ENCODE data around the gene ORM2. TPM values are rescaled to one million over a fixed set of nuclear protein-coding genes. Genes with fewer than 3 reads are reported as not detected.

ORM2 gene
- total RNA-seq, 1 experiment from 2014 or later = 46.0 TPM

DNA sequence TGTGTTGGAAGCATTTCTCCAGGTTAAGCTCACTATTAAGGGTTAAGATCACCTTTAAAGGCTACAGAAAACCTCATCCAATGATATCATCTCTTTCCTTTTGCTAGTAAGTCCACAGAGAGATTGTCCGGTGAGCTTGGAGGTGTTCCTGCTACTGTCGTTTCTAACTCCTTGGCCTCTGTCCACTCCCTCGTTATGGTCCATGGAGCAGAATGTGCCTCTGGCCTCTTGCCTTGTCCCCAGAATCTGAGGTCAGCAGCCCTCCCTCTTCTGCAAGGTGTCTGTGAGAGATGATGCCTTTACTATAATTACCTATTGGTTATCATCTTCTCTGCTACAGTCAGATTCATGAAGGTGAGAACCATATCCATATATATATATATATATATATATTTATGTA lies 15.0 kb downstream of the ORM2 start:
- Mint-ChIP-seq H3K4me3 (ENCODE audit: unreplicated experiment) (no peak overlapping the region), H3K36me3 (ENCODE audit: insufficient read depth, unreplicated experiment) (peaks cover 39% of the 10 kb centered on the region), H3K9me3 (ENCODE audit: unreplicated experiment) (no peaks in the 10 kb centered on the region), H3K27ac (ENCODE audit: unreplicated experiment) (no peak overlapping the region), H3K27me3 (ENCODE audit: insufficient read depth, unreplicated experiment) (no peaks in the 10 kb centered on the region), H3K4me1 (ENCODE audit: low read depth, unreplicated experiment) (peaks cover 12% of the 10 kb centered on the region)
- no peak for DNase-seq
- no peaks in the 10 kb centered on the region for H3K36me3 ChIP-seq (ENCODE audit: control insufficient read depth, insufficient read depth, low read length)
- H3K27me3 ChIP-seq (replicated peaks; ENCODE audit: control insufficient read depth, insufficient read depth, low read length) = no peaks in the 10 kb centered on the region
- no peak overlapping the region for H3K4me3 ChIP-seq (ENCODE audit: low read depth, low read length)
- H3K4me1 ChIP-seq = peaks cover 16% of the 10 kb centered on the region
- no peaks in the 10 kb centered on the region for H3K9me3 ChIP-seq
- intact Hi-C loops (cut with micrococcal nuclease; ENCODE audit: unreplicated experiment) = no loop called here
- CTCF ChIA-PET = no interaction called here
- BruUV-seq (replicated peaks) = no TSS peak
- TF ChIP-seq, protein P1, sequence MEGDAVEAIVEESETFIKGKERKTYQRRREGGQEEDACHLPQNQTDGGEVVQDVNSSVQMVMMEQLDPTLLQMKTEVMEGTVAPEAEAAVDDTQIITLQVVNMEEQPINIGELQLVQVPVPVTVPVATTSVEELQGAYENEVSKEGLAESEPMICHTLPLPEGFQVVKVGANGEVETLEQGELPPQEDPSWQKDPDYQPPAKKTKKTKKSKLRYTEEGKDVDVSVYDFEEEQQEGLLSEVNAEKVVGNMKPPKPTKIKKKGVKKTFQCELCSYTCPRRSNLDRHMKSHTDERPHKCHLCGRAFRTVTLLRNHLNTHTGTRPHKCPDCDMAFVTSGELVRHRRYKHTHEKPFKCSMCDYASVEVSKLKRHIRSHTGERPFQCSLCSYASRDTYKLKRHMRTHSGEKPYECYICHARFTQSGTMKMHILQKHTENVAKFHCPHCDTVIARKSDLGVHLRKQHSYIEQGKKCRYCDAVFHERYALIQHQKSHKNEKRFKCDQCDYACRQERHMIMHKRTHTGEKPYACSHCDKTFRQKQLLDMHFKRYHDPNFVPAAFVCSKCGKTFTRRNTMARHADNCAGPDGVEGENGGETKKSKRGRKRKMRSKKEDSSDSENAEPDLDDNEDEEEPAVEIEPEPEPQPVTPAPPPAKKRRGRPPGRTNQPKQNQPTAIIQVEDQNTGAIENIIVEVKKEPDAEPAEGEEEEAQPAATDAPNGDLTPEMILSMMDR (IDR thresholded peaks at IDR 0.05; ENCODE audit: insufficient read depth in 1 of 2, low read depth in 1 of 2, low read length in 1 of 2, severe bottlenecking in 1 of 2, unreplicated experiment in 1 of 2) = no peak
- POLR2A ChIA-PET = no interaction called here

DNA sequence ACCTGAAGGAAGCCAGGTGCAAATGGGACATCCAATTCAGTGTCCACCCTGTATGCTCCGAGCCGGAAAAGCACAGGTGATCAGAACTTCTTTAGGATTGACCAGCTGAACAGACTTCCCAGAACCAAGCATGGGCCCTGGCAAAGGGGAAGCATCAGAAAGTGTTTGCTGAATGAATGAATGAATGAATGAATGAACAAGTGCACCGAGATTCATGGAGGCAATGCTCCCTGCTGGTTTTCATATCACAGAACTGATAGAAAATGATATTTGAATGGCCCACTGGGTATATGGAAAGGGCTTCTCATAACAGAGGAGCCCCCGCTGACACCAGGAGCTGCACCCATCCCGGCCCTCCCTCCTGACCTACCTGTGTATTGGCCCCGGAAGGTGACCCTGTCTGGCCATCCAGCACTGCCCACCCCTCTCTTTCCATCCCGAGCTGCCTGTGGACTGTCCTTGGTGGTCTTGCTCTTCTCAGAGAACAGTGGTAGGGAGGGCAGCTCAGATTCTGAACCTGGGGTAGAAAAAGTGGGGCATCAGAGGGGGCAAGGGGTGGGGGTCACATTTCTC lies 15.9 kb downstream of the ORM2 start:
- H3K27me3 Mint-ChIP-seq (ENCODE audit: insufficient read depth, unreplicated experiment) = no peaks in the 10 kb centered on the region
- H3K27me3 ChIP-seq (replicated peaks; ENCODE audit: control insufficient read depth, insufficient read depth, low read length) = no peaks in the 10 kb centered on the region
- H3K36me3 ChIP-seq (ENCODE audit: control insufficient read depth, insufficient read depth, low read length) = peaks cover 2% of the 10 kb centered on the region; the same call in 1 of the 2 replicates
- H3K9me3 ChIP-seq = no peaks in the 10 kb centered on the region
- no peak overlapping the region for H3K4me3 ChIP-seq (ENCODE audit: low read depth, low read length)
- TF ChIP-seq, protein P1 (IDR thresholded peaks at IDR 0.05; ENCODE audit: insufficient read depth in 1 of 2, low read depth in 1 of 2, low read length in 1 of 2, severe bottlenecking in 1 of 2, unreplicated experiment in 1 of 2) = no peak
- POLR2A ChIA-PET = interaction anchor here (0.6 kb wide), 1 partner anchor 51 kb away, joined by 3 read pairs; no protein-coding TSS in a partner anchor
- peaks cover 42% of the 10 kb centered on the region for H3K36me3 Mint-ChIP-seq (ENCODE audit: insufficient read depth, unreplicated experiment)
- no peak for DNase-seq
- peaks cover 15% of the 10 kb centered on the region for H3K4me1 Mint-ChIP-seq (ENCODE audit: low read depth, unreplicated experiment)
- H3K27ac Mint-ChIP-seq (ENCODE audit: unreplicated experiment) = no peak overlapping the region
- CTCF ChIA-PET = no interaction called here
- BruUV-seq (replicated peaks) = no TSS peak
- no peak overlapping the region for H3K4me3 Mint-ChIP-seq (ENCODE audit: unreplicated experiment)
- peaks cover 17% of the 10 kb centered on the region for H3K4me1 ChIP-seq
- no peaks in the 10 kb centered on the region for H3K9me3 Mint-ChIP-seq (ENCODE audit: unreplicated experiment)
- intact Hi-C loops (cut with micrococcal nuclease; ENCODE audit: unreplicated experiment) = no loop called here

DNA sequence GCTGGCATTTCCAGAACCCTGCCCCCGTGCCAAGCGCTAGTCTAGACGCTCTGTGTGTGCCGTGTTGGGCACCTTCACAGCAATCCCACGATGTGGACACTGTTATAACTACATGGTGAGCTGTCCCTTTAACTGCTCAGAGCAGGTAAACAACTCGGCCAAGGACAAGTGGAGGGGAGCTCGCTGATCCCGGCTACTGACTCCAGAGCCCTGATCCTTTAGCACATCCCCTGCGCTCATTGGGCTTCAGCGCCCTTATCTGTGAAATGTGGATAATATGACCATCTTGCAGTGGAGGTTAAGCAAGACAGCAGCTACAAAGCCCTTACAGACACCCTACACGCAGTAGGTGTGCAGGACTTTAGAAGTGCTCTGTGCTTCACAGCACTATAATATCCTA lies 16.5 kb downstream of the ORM2 start:
- Histone ChIP-seq H3K27me3 (replicated peaks; ENCODE audit: control insufficient read depth, insufficient read depth, low read length) (no peaks in the 10 kb centered on the region), H3K36me3 (ENCODE audit: control insufficient read depth, insufficient read depth, low read length) (peaks cover 2% of the 10 kb centered on the region; the same call in 1 of the 2 replicates), H3K4me1 (peaks cover 17% of the 10 kb centered on the region), H3K9me3 (no peaks in the 10 kb centered on the region), H3K4me3 (ENCODE audit: low read depth, low read length) (no peak overlapping the region)
- intact Hi-C loops (cut with micrococcal nuclease; ENCODE audit: unreplicated experiment) = no loop called here
- Mint-ChIP-seq H3K27ac (ENCODE audit: unreplicated experiment) (no peak overlapping the region), H3K36me3 (ENCODE audit: insufficient read depth, unreplicated experiment) (peaks cover 48% of the 10 kb centered on the region), H3K9me3 (ENCODE audit: unreplicated experiment) (no peaks in the 10 kb centered on the region), H3K4me1 (ENCODE audit: low read depth, unreplicated experiment) (peaks cover 15% of the 10 kb centered on the region), H3K27me3 (ENCODE audit: insufficient read depth, unreplicated experiment) (no peaks in the 10 kb centered on the region), H3K4me3 (ENCODE audit: unreplicated experiment) (no peak overlapping the region)
- DNase-seq = no peak
- CTCF ChIA-PET = no interaction called here
- POLR2A ChIA-PET = no interaction called here
- TF ChIP-seq, protein P1 (IDR thresholded peaks at IDR 0.05; ENCODE audit: insufficient read depth in 1 of 2, low read depth in 1 of 2, low read length in 1 of 2, severe bottlenecking in 1 of 2, unreplicated experiment in 1 of 2) = no peak
- BruUV-seq (replicated peaks) = no TSS peak

Data from Caco-2 (cell line).